ENCODE data around the gene JPT1. TPM values are rescaled to one million over a fixed set of nuclear protein-coding genes. Genes with fewer than 3 reads are reported as not detected.

JPT1 gene
- total RNA-seq, 1 donor = 189 TPM

GRCh38 chr17:75099881-75100595 lies 54.3 kb downstream of the JPT1 start:
- no peak for DNase-seq (ENCODE audit: low read depth)
- H3K4me3 ChIP-seq (ENCODE audit: low read depth, low read length) = no peak overlapping the region
- TF ChIP-seq CTCF (IDR thresholded peaks at IDR 0.05; ENCODE audit: insufficient read depth, low read depth, low read length) = no peak

DNA sequence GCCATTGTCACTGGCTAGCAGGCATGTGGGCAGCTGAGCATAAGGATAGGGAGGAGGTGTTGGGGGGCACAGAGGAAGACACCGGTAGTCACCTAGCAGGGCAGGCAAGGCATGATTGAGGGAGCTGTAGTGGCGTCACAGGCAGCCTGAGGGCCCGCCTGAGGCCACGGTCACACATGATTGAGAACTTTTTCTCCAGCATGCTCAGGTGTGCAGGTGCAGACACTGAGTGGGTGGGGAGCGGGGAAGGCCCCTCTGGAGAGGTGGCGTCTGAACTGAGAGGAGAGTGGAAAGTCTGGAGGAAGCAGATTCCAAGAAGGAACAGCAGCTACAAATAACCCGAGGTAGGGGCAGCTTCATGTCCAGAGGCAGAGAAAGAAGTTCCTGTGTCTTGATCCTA lies 55.5 kb downstream of the JPT1 start:
- no peak for DNase-seq (ENCODE audit: low read depth)
- no peak overlapping the region for H3K4me3 ChIP-seq (ENCODE audit: low read depth, low read length)
- no peak for TF ChIP-seq CTCF (IDR thresholded peaks at IDR 0.05; ENCODE audit: insufficient read depth, low read depth, low read length)

DNA sequence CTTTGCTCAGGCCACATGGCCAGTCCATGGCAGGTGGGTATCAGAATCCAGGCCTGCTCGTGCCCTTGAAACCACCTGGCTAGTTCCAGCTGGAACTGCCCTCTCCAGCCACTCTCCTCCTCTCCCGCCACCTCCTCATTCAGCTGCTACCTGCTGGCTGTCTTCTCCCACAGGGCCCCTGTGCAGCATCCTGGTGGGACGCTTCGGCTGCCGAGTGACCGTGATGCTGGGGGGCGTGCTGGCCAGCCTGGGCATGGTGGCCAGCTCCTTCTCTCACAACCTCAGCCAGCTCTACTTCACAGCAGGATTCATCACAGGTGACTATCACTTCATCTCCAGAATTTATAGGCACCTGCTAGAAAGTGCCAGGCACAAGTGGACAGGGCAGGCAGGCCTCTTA lies 56.4 kb downstream of the JPT1 start:
- DNase-seq (ENCODE audit: low read depth) = no peak
- no peak overlapping the region for H3K4me3 ChIP-seq (ENCODE audit: low read depth, low read length)
- no peak for TF ChIP-seq CTCF (IDR thresholded peaks at IDR 0.05; ENCODE audit: insufficient read depth, low read depth, low read length)

- no peak for TF ChIP-seq CTCF (IDR thresholded peaks at IDR 0.05; ENCODE audit: insufficient read depth, low read depth, low read length)
- DNase-seq (ENCODE audit: low read depth) = peak; percentile 76
- H3K4me3 ChIP-seq (ENCODE audit: low read depth, low read length) = no peak overlapping the region
These were observed 58.2 kb downstream of the JPT1 start for GRCh38 chr17:75096082-75096625.

- H3K4me3 ChIP-seq (ENCODE audit: low read depth, low read length) = no peak overlapping the region
- no peak for TF ChIP-seq CTCF (IDR thresholded peaks at IDR 0.05; ENCODE audit: insufficient read depth, low read depth, low read length)
- no peak for DNase-seq (ENCODE audit: low read depth)
These were observed 59.4 kb downstream of the JPT1 start for GRCh38 chr17:75094871-75095399.

- H3K4me3 ChIP-seq (ENCODE audit: low read depth, low read length) = no peak overlapping the region
- TF ChIP-seq CTCF (IDR thresholded peaks at IDR 0.05; ENCODE audit: insufficient read depth, low read depth, low read length) = no peak
- no peak for DNase-seq (ENCODE audit: low read depth)
These were observed 60.7 kb downstream of the JPT1 start for GRCh38 chr17:75093548-75094158.
